ENCODE data around the gene ELF2. TPM values are rescaled to one million over a fixed set of nuclear protein-coding genes. Genes with fewer than 3 reads are reported as not detected.
A peak's percentile ranks its signal among the peaks of the same experiment; 100 is the strongest.
"Not testable (repeated sequence)": the region's sequence is repeated elsewhere in the genome, so short reads cannot be mapped to it uniquely, and the experiment has no call there.

ELF2 gene
- total RNA-seq, 1 donor = 52.2 TPM

DNA sequence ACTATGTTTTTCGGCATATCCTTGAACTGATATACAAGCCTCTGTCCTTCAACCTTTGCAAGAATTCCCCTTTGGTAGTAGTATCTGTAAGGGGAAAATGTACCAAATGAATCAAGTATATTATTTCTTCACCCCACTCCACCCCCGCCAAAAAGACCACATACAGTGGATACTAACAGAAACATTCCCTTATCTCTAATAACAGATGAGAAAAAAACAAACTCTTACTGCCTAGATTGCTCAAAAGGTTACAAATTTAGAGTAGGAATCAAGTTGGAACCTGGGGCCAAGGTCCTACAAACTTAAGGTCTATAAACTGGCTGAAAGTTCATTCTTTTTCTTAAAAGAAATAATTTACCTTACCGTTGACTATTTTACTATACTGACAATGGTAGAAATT, 116.4 kb downstream of the ELF2 start:
- no peak for TF ChIP-seq CTCF (IDR thresholded peaks at IDR 0.05; ENCODE audit: insufficient read depth, low read length)
- no peak overlapping the region for H3K4me3 ChIP-seq (ENCODE audit: low read depth, low read length)
- DNase-seq (ENCODE audit: low read depth) = no peak

- not testable (repeated sequence) for DNase-seq (ENCODE audit: low read depth); H3K4me3 ChIP-seq (ENCODE audit: low read depth, low read length)
Measured at GRCh38 chr4:139059026-139059425, 118.0 kb downstream of the ELF2 start.

GRCh38 chr4:139054791-139055505, 122.1 kb downstream of the ELF2 start:
- peak; percentile 34 for DNase-seq (ENCODE audit: low read depth)
- no peak for TF ChIP-seq CTCF (IDR thresholded peaks at IDR 0.05; ENCODE audit: insufficient read depth, low read length)
- H3K4me3 ChIP-seq (ENCODE audit: low read depth, low read length) = no peak overlapping the region

- H3K4me3 ChIP-seq (ENCODE audit: low read depth, low read length) = no peak overlapping the region
- DNase-seq (ENCODE audit: low read depth) = no peak
- TF ChIP-seq CTCF (IDR thresholded peaks at IDR 0.05; ENCODE audit: insufficient read depth, low read length) = no peak
Measured at GRCh38 chr4:139053909-139054308, 123.1 kb downstream of the ELF2 start.

GRCh38 chr4:139050446-139050845, 126.6 kb downstream of the ELF2 start:
- TF ChIP-seq CTCF (IDR thresholded peaks at IDR 0.05; ENCODE audit: insufficient read depth, low read length) = no peak
- DNase-seq (ENCODE audit: low read depth) = peak; percentile 42
- H3K4me3 ChIP-seq (ENCODE audit: low read depth, low read length) = no peak overlapping the region

DNA sequence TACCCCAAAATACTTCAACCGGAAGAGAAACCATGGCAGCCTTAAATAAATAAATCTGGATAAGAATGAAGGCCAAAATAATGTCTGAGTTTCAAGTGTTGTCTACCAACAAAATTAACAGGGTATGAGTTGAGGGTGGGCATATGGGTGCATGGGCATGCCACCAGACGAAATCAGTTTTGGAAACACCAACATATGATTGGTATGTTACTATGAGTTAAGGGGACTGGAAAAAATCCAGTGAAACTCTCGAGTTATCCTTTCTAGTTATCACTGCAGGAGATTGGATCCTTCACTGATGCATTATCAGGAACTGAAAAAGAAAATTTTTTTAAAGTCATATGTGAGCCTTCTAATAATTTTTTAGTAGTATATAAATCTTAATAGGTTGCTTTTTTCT, 129.0 kb downstream of the ELF2 start:
- no peak for TF ChIP-seq CTCF (IDR thresholded peaks at IDR 0.05; ENCODE audit: insufficient read depth, low read length)
- no peak overlapping the region for H3K4me3 ChIP-seq (ENCODE audit: low read depth, low read length)
- DNase-seq (ENCODE audit: low read depth) = no peak

GRCh38 chr4:139044291-139044690, 132.7 kb downstream of the ELF2 start:
- no peak for DNase-seq (ENCODE audit: low read depth)
- H3K4me3 ChIP-seq (ENCODE audit: low read depth, low read length) = no peak overlapping the region
- TF ChIP-seq CTCF (IDR thresholded peaks at IDR 0.05; ENCODE audit: insufficient read depth, low read length) = no peak

All from fibroblast of the aortic adventitia (primary cell).